ENCODE measurements around the gene CALY. TPM values are rescaled to one million over a fixed set of nuclear protein-coding genes. Genes with fewer than 3 reads are reported as not detected.

CALY gene
- total RNA-seq, 4 donors from 2014 or later = 0.34 TPM; not detected in 3

- TF ChIP-seq CTCF (IDR thresholded peaks at IDR 0.05; ENCODE audit: low read depth) = no peak
These were observed 35.8 kb upstream of the CALY start for GRCh38 chr10:133372507-133372906.

- no peak for TF ChIP-seq CTCF (IDR thresholded peaks at IDR 0.05; ENCODE audit: low read depth)
These were observed 33.5 kb upstream of the CALY start for GRCh38 chr10:133370030-133370786.

- TF ChIP-seq CTCF (IDR thresholded peaks at IDR 0.05; ENCODE audit: low read depth) = no peak
These were observed 31.5 kb upstream of the CALY start for GRCh38 chr10:133368153-133368552.

GRCh38 chr10:133366751-133367150, 30.1 kb upstream of the CALY start:
- TF ChIP-seq CTCF (IDR thresholded peaks at IDR 0.05; ENCODE audit: low read depth) = no peak

- no peak for TF ChIP-seq CTCF (IDR thresholded peaks at IDR 0.05; ENCODE audit: low read depth)
These were observed 29.4 kb upstream of the CALY start for GRCh38 chr10:133366130-133366478.

GRCh38 chr10:133365461-133366129, 28.9 kb upstream of the CALY start:
- TF ChIP-seq CTCF (IDR thresholded peaks at IDR 0.05; ENCODE audit: low read depth) = no peak

- no peak for TF ChIP-seq CTCF (IDR thresholded peaks at IDR 0.05; ENCODE audit: low read depth)
These were observed 28.1 kb upstream of the CALY start for GRCh38 chr10:133364645-133365431.
